ENCODE measurements around the gene FBXO24. TPM values are rescaled to one million over a fixed set of nuclear protein-coding genes. Genes with fewer than 3 reads are reported as not detected.
A peak's percentile ranks its signal among the peaks of the same experiment; 100 is the strongest.

The FBXO24 gene
- polyA plus RNA-seq, 3 donors from 2014 or later: 0.43 TPM; not detected in 2

DNA sequence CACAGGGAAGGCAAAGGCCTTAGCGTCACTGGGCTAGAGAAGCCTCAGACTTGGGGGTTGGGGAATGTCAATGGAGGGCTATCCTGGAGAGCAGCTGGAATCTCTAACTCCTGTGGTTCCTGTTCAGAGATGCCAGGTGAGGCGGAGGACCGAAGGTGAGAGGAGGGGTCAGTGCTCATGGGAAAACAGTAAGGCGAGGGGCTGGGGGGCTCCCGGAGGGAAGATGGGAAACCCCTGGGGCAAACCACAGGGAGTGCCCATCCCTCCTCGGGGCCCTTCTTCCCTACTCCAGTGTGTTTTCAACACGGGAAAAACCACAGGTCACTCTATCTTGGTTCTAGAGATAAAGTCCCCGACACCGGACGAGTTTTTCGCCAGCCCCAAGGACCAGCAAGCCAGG, 3.5 kb upstream of the FBXO24 start:
- Mint-ChIP-seq H3K4me3 (peak overlapping the region; percentile 15 to 98 (median 90)), H3K4me1 (peaks cover 37 to 42% of the 10 kb centered on the region in 2 donors), H3K9me3 (no peaks in the 10 kb centered on the region), H3K27ac (peak overlapping the region; percentile 95 to 99 (median 97)), H3K36me3 (peaks cover 0 to 5% (median 0%) of the 10 kb centered on the region in 3 donors), H3K27me3 (ENCODE audit: low read depth in 3 of 3) (peaks cover 13 to 24% (median 16%) of the 10 kb centered on the region in 3 donors)
- no peak for DNase-seq

DNA sequence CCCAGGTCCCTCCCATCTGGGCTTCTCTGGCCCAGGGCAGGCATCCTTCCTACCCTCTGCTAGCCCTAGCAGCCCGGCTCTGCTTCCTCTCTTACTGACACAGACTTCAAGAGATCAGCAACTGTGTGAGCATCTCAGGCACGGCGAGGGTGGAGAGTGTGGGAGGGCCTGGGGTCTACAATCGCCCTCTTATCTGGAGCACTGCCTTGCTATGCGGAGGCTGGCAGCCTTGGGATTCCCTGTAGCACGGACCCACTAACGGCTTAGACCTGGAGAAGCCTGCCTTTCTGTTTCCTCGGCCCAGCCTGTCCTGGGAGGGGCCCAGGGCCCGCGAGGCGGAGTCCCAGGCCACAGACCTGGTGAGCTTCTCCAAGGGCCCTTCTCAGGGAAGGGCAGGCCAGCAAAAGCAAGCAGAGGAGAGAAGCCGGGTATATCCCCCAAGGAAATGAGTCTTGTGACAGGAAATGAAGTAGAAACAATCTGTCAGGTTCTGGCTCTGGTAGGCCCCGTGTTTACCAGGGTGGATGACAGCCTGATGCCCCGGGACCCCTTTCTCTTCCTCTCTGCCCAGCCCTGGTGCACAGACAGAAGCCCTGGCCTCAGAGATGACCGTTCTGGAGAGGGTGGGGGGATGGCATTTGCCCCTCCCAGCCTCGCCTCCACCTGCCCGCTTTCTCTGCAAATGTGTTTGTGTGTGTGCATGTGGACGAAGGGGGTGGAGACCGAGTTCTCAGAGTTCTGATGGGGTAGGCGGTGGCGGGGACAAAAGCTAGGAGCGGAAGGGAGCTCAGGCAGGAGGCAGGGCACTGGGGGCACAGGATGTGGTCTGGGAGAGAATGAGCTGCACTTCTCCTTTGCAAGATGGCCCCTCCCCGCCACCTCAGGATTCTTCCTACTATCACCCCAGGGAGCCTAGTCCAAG, 2.7 kb upstream of the FBXO24 start:
- H3K36me3 Mint-ChIP-seq: peaks cover 0 to 5% (median 0%) of the 10 kb centered on the region in 3 donors

DNA sequence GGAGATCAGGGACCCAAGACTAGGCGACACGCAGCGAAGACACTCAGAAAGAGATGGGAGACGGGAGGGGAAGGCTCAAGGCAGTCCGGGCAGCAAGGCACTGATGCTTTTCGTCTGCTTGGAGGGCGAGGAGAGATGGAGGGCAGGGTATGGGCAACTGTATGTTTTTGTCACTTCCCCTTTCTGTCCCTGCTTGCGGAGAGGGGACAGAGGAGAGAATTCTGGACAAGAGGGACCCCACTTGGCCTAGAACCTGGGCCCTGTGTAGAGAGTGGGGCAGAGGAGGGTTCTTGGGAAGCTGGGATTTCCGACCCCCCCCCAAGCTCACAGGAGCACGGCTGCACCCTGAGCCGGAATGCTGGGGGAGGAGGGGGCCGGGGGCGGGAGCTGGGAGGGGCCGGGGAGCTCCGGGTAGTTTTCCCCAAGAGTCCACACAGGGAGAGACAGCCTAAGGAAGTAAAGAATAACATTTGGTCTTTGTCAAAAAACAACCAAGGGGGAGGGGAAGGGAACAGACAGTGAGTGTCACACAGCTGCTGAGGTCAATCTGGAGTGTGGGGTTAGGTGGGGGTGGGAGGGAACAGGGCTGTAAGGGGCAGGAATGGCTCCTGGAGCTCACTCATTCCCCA, 2.0 kb upstream of the FBXO24 start:
- no peak for DNase-seq
- H3K4me3 Mint-ChIP-seq: peak overlapping the region; percentile 90 to 99 (median 98)
- H3K27ac Mint-ChIP-seq: peak overlapping the region; percentile 95 to 99 (median 97)
- peaks cover 44 to 51% of the 10 kb centered on the region in 2 donors for H3K4me1 Mint-ChIP-seq
- peaks cover 13 to 24% (median 16%) of the 10 kb centered on the region in 3 donors for H3K27me3 Mint-ChIP-seq (ENCODE audit: low read depth in 3 of 3)
- H3K36me3 Mint-ChIP-seq: peaks cover 0 to 5% (median 0%) of the 10 kb centered on the region in 3 donors
- H3K9me3 Mint-ChIP-seq: no peaks in the 10 kb centered on the region

More for the DNA sequence above, 2.7 kb upstream of the FBXO24 start:
- H3K4me1 Mint-ChIP-seq: peaks cover 41 to 47% of the 10 kb centered on the region in 2 donors
- H3K4me3 Mint-ChIP-seq: peak overlapping the region; percentile 90 to 99 (median 98)
- H3K27ac Mint-ChIP-seq: peak overlapping the region; percentile 95 to 99 (median 97)
- peak; percentile 59 to 64 (median 60) for DNase-seq
- H3K9me3 Mint-ChIP-seq: no peaks in the 10 kb centered on the region
- H3K27me3 Mint-ChIP-seq (ENCODE audit: low read depth in 3 of 3): peaks cover 13 to 24% (median 16%) of the 10 kb centered on the region in 3 donors

GRCh38 chr7:100584683-100585510, 1.2 kb upstream of the FBXO24 start:
- peaks cover 13 to 26% (median 16%) of the 10 kb centered on the region in 3 donors for H3K27me3 Mint-ChIP-seq (ENCODE audit: low read depth in 3 of 3)
- peaks cover 0 to 5% (median 0%) of the 10 kb centered on the region in 3 donors for H3K36me3 Mint-ChIP-seq
- no peaks in the 10 kb centered on the region for H3K9me3 Mint-ChIP-seq

DNA sequence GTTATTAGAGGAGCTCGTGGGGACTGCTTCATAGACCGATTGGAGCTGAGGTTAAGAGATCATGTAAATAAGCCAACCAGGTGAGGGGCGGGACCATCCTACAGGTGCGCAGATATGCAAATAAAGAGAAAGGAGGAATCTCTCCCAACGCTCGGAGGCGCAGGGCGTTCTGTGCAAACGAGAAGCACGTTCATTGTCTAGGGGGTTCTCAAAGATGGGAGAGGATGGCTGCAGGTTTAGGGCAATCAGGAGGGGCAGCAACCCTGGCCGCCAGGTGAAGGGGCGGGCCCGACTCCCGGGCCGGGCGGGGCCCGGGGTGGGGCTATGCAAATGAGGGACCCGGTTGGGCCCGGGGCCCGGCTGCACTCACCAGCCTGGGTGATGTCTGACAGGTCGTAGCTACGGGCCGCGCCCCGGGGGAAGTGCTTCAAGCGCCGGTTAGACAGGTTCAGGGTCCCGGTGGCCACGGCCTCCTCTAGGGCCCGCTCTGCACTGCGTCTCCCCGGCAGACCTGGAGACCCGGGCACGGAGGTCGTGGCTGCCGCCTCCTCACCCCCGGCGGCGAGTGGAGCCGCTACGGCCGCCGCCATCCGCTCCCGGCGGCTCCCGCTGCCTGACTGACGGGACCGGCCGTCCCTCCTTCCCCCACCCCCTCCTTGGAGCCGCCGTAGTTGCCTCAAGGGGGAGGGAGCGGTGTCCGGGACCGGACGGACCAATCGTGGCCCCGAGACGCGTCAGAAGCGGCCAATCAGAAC, 440 bp upstream of the FBXO24 start, which contains the start of gene LRCH4:
Gene LRCH4, minus strand, starts transcription at position 619 of the 755 bp plus-strand sequence. Its CDS starts 29 bp downstream, at position 590.
- Mint-ChIP-seq H3K9me3 (no peaks in the 10 kb centered on the region), H3K27ac (peak within 1 kb of the TSS; percentile 91 to 98 (median 96)), H3K36me3 (peaks cover 0 to 5% (median 0%) of the 10 kb centered on the region in 3 donors), H3K4me1 (peaks cover 44 to 51% of the 10 kb centered on the region in 2 donors), H3K27me3 (ENCODE audit: low read depth in 3 of 3) (peaks cover 13 to 27% (median 16%) of the 10 kb centered on the region in 3 donors), H3K4me3 (peak within 1 kb of the TSS; percentile 90 to 99 (median 98))
- DNase-seq: peak in 2 of 3 donors; percentile 62 to 69

More at GRCh38 chr7:100584683-100585510, 1.2 kb upstream of the FBXO24 start:
- Mint-ChIP-seq H3K4me3 (peak overlapping the region; percentile 90 to 99 (median 98)), H3K27ac (peak overlapping the region; percentile 91 to 98 (median 96)), H3K4me1 (peaks cover 44 to 51% of the 10 kb centered on the region in 2 donors)
- DNase-seq: no peak

GRCh38 chr7:100588438-100588837, 2.3 kb downstream of the FBXO24 start:
- no peak overlapping the region for H3K27ac Mint-ChIP-seq

GRCh38 chr7:100589341-100589947, 3.3 kb downstream of the FBXO24 start:
- peaks cover 22 to 27% of the 10 kb centered on the region in 2 donors for H3K4me1 Mint-ChIP-seq
- H3K27me3 Mint-ChIP-seq (ENCODE audit: low read depth in 3 of 3): peaks cover 8 to 18% (median 15%) of the 10 kb centered on the region in 3 donors
- no peak overlapping the region for H3K27ac Mint-ChIP-seq
- H3K9me3 Mint-ChIP-seq: no peaks in the 10 kb centered on the region
- no peak for DNase-seq
- peaks cover 0 to 5% (median 0%) of the 10 kb centered on the region in 3 donors for H3K36me3 Mint-ChIP-seq
- H3K4me3 Mint-ChIP-seq: no peak overlapping the region

More at GRCh38 chr7:100588438-100588837, 2.3 kb downstream of the FBXO24 start:
- Mint-ChIP-seq H3K27me3 (ENCODE audit: low read depth in 3 of 3) (peaks cover 11 to 25% (median 17%) of the 10 kb centered on the region in 3 donors), H3K4me3 (peak overlapping the region; percentile 29 to 72 (median 66)), H3K4me1 (peaks cover 31 to 38% of the 10 kb centered on the region in 2 donors), H3K36me3 (peaks cover 0 to 5% (median 0%) of the 10 kb centered on the region in 3 donors), H3K9me3 (no peaks in the 10 kb centered on the region)
- DNase-seq: no peak

- Mint-ChIP-seq H3K27ac (no peak overlapping the region), H3K36me3 (peaks cover 0 to 3% (median 0%) of the 10 kb centered on the region in 3 donors), H3K27me3 (ENCODE audit: low read depth in 3 of 3) (peaks cover 8 to 16% (median 13%) of the 10 kb centered on the region in 3 donors), H3K9me3 (no peaks in the 10 kb centered on the region), H3K4me1 (peaks cover 14 to 20% of the 10 kb centered on the region in 2 donors), H3K4me3 (no peak overlapping the region)
- no peak for DNase-seq
Measured at GRCh38 chr7:100590077-100590737, 4.1 kb downstream of the FBXO24 start.

DNA sequence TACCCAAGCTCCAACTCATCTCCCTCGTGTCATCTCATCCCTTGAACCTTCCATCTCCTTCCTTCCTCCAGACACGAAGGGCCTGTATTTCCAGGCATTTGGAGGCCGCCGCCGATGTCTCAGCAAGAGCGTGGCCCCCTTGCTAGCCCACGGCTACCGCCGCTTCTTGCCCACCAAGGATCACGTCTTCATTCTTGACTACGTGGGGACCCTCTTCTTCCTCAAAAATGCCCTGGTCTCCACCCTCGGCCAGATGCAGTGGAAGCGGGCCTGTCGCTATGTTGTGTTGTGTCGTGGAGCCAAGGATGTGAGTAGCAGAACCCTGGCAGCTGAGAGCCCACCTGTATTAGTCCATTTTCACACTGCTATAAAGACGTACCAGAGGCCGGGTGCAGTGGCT, 5.5 kb downstream of the FBXO24 start:
- H3K27ac Mint-ChIP-seq: no peak overlapping the region
- peaks cover 7 to 11% of the 10 kb centered on the region in 2 donors for H3K4me1 Mint-ChIP-seq
- H3K27me3 Mint-ChIP-seq (ENCODE audit: low read depth in 3 of 3): peaks cover 0 to 6% (median 4%) of the 10 kb centered on the region in 3 donors
- H3K4me3 Mint-ChIP-seq: no peak overlapping the region
- H3K9me3 Mint-ChIP-seq: no peaks in the 10 kb centered on the region
- no peaks in the 10 kb centered on the region for H3K36me3 Mint-ChIP-seq
- no peak for DNase-seq

DNA sequence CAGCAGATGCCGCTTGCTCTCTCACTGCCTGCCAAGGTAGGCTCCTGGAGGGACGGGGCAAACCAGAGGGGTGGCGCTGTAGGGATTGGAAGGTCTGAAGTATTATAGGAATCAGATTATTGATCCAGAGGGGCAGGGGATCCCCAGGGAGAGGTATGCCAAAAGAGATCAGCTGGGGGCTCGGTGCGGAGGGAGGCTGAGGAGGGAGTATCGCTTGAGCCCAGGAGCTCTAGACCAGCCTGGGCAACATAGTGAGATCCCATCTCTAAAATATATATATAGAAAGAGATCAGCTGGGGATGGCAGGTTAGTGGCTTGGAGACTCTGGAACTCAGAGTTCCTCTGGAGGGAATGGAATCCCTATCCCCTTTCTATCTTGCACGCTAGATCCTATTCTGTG, 9.1 kb downstream of the FBXO24 start:
- H3K36me3 Mint-ChIP-seq: no peaks in the 10 kb centered on the region
- no peak overlapping the region for H3K4me3 Mint-ChIP-seq
- no peaks in the 10 kb centered on the region for H3K9me3 Mint-ChIP-seq
- peaks cover 0 to 5% of the 10 kb centered on the region in 2 donors for H3K4me1 Mint-ChIP-seq
- DNase-seq: no peak
- H3K27me3 Mint-ChIP-seq (ENCODE audit: low read depth in 3 of 3): peaks cover 0 to 6% (median 5%) of the 10 kb centered on the region in 3 donors
- H3K27ac Mint-ChIP-seq: no peak overlapping the region

DNA sequence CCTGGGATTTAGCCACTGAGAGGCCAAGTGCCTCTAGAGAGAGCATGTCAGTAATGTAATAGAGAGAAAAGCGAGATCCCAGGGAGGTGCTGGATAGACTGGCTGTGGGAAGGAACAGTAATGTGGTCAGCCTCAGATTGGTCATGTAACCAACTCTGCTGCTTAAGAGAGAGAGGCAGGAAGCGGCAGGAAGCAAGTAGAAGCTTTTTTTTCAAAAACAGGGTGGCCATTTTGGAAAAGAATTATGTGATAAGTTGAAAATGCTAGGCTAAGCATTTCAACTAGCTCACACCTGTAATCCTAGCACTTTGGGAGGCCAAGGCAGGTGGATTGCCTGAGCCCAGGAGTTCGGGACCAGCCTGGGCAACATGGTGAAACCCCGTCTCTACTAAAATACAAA, 12.3 kb downstream of the FBXO24 start:
- Mint-ChIP-seq H3K9me3 (no peaks in the 10 kb centered on the region), H3K27me3 (ENCODE audit: low read depth in 3 of 3) (peaks cover 0 to 4% (median 2%) of the 10 kb centered on the region in 3 donors)

More for the DNA sequence above, 12.3 kb downstream of the FBXO24 start:
- no peak overlapping the region for H3K4me3 Mint-ChIP-seq
- H3K36me3 Mint-ChIP-seq: no peaks in the 10 kb centered on the region
- DNase-seq: no peak
- peak overlapping the region in 1 of 6 donors; percentile 6 for H3K27ac Mint-ChIP-seq
- H3K4me1 Mint-ChIP-seq: peaks cover 4 to 7% of the 10 kb centered on the region in 2 donors

Data from immature natural killer cell (primary cell).